B cell (primary cell): ENCODE data around the gene SPIRE1. TPM values are rescaled to one million over a fixed set of nuclear protein-coding genes. Genes with fewer than 3 reads are reported as not detected.

Source experiments
- ATAC-seq: fragments of 200-7000 bp; cut with Tn5 transposase; one replicate; pipeline ENCODE4 v1.10.0; 2021; ENCODE audit warnings: low read depth, mild to moderate bottlenecking, moderate number of reproducible peaks, moderate library complexity
- CTCF ChIA-PET: fragments of 350-600 bp; sonication (Branson Sonifier 250); formaldehyde crosslinking; loops from one replicate; lab custom pipeline; 2021; ENCODE audit warnings: antibody characterized with exemption, inconsistent platforms; lab: Charles Lee
- POLR2A ChIA-PET: fragments of 350-600 bp; sonication (Branson Sonifier 250); formaldehyde crosslinking; loops from one replicate; lab custom pipeline; 2021; ENCODE audit warnings: antibody characterized with exemption; lab: Charles Lee
- DNase-seq: peaks from one replicate; pipeline ENCODE4 v3.0.0; 2013
- H2AFZ ChIP-seq: 2 replicates; pipeline ENCODE4 v1.6.1; 2012; ENCODE audit warnings: mild to moderate bottlenecking, low read depth, low read length; ENCODE audit not compliant: insufficient read depth, poor library complexity, severe bottlenecking
- H3K27ac ChIP-seq, 2 donors: 1 replicate in 1 of 2; 2 replicates in 1 of 2; pipeline ENCODE4 v1.5.1; 2012 to 2013; ENCODE audit warnings: low read length in 2 of 2, mild to moderate bottlenecking in 2 of 2, moderate library complexity in 1 of 2
- H3K27me3 ChIP-seq, 4 experiments: fragments of 200-600 bp in 1 of 4; sonication (generic) in 1 of 4; replicated peaks in 1 of 4; 1 replicate in 2 of 4; 2 replicates in 2 of 4; pipeline versions ENCODE4 v1.6.1 to v1.7.0; 2013 to 2016; ENCODE audit warnings: low read length in 3 of 4, mild to moderate bottlenecking in 2 of 4, mixed read lengths in 1 of 4, moderate library complexity in 1 of 4; ENCODE audit not compliant: insufficient read depth in 4 of 4, control insufficient read depth in 3 of 4; ENCODE audit errors: control extremely low read depth in 1 of 4
- H3K36me3 ChIP-seq, 2 experiments: replicated peaks in 1 of 2; 1 replicate in 1 of 2; 2 replicates in 1 of 2; pipeline versions ENCODE4 v1.6.1 to v1.7.1; 2013; ENCODE audit warnings: low read length in 1 of 2; ENCODE audit not compliant: insufficient read depth in 2 of 2, control insufficient read depth in 1 of 2; ENCODE audit errors: control extremely low read depth in 1 of 2, extremely low read depth in 1 of 2
- H3K4me1 ChIP-seq, 2 donors: fragments of 200-600 bp in 1 of 2; sonication (generic) in 1 of 2; 1 replicate in 1 of 2; 2 replicates in 1 of 2; pipeline versions ENCODE4 v1.5.1 to v1.6.1; 2013 to 2017; ENCODE audit warnings: low read length in 2 of 2; ENCODE audit not compliant: control insufficient read depth in 2 of 2, insufficient read depth in 2 of 2
- H3K4me2 ChIP-seq: replicated peaks from 2 replicates; pipeline ENCODE3; 2012; ENCODE audit warnings: mild to moderate bottlenecking, low read depth, low read length; ENCODE audit not compliant: poor library complexity, severe bottlenecking
- H3K4me3 ChIP-seq, 5 experiments: fragments of 200-600 bp in 1 of 5; sonication (generic) in 1 of 5; 1 replicate in 3 of 5; 2 replicates in 2 of 5; pipeline versions ENCODE4 v1.5.1 to v1.7.0; 2011 to 2016; ENCODE audit warnings: low read length in 4 of 5, mild to moderate bottlenecking in 4 of 5, low read depth in 2 of 5, control low read depth in 1 of 5, moderate library complexity in 1 of 5; ENCODE audit not compliant: insufficient read depth in 1 of 5; ENCODE audit errors: control extremely low read depth in 1 of 5, extremely low read depth in 1 of 5
- H3K79me2 ChIP-seq: fragments of 200-600 bp; sonication (generic); one replicate; pipeline ENCODE4 v1.6.0; 2016; ENCODE audit warnings: low read length; ENCODE audit not compliant: control insufficient read depth, insufficient read depth
- H3K9ac ChIP-seq: fragments of 200-600 bp; sonication (generic); 2 replicates; pipeline ENCODE4 v1.6.1; 2017; ENCODE audit warnings: mild to moderate bottlenecking, low read length, moderate library complexity
- H3K9me3 ChIP-seq, 3 donors: one replicate each; pipeline versions ENCODE4 v1.6.1 to v1.7.1; 2013; ENCODE audit warnings: low read length in 2 of 3; ENCODE audit not compliant: control insufficient read depth in 2 of 3, insufficient read depth in 1 of 3; ENCODE audit errors: control extremely low read depth in 1 of 3
- H4K20me1 ChIP-seq: 2 replicates; pipeline ENCODE4 v1.6.0; 2012; ENCODE audit warnings: mild to moderate bottlenecking, low read length; ENCODE audit not compliant: insufficient read depth, control insufficient read depth, poor library complexity, severe bottlenecking
- H3K27ac Mint-ChIP-seq: one replicate; pipeline ENCODE4 v1.8.0; 2021; ENCODE audit warnings: mixed read lengths
- H3K27me3 Mint-ChIP-seq: one replicate; pipeline ENCODE4 v1.8.0; 2021; ENCODE audit warnings: mixed read lengths
- H3K4me1 Mint-ChIP-seq: one replicate; pipeline ENCODE4 v1.8.0; 2021; ENCODE audit warnings: mixed read lengths
- H3K4me3 Mint-ChIP-seq: one replicate; pipeline ENCODE4 v1.8.0; 2021; ENCODE audit warnings: mixed read lengths
- H3K9me3 Mint-ChIP-seq: one replicate; pipeline ENCODE4 v1.8.0; 2022; ENCODE audit warnings: mixed read lengths; ENCODE audit not compliant: insufficient read depth
- CTCF ChIP-seq: fragments of 200-600 bp; IDR thresholded peaks from one replicate; pipeline ENCODE4 v1.8.0; 2022; ENCODE audit warnings: antibody characterized with exemption, mild to moderate bottlenecking
- EZH2 ChIP-seq: IDR thresholded peaks from 2 replicates; pipeline ENCODE4 v1.6.1; 2012; ENCODE audit warnings: borderline replicate concordance, low read depth, mild to moderate bottlenecking, moderate library complexity, low read length; ENCODE audit not compliant: insufficient read depth, poor library complexity, severe bottlenecking
- whole genome bisulfite sequencing: methylation state at CpG from one replicate; pipeline ENCODE4 v1.1.5; 2013; ENCODE audit warnings: missing lambda C conversion rate; ENCODE audit not compliant: insufficient coverage; 5-methylcytosine and 5-hydroxymethylcytosine counted together
- intact Hi-C: fragments of 100-400 bp; cut with micrococcal nuclease; formaldehyde crosslinking; loops from one replicate; pipeline ENCODE4 v1.10.0; 2022
- polyA plus RNA-seq: library from polyadenylated mRNA; depleted of rRNA; stranded (reverse); fragments of >200 nt; gene quantifications from 2 replicates; pipeline ENCODE4 v1.2.3, GENCODE V29; 2012
- total RNA-seq, 2 donors: library from RNA; stranded (reverse); fragments of 120-200 nt in 1 of 2; gene quantifications; 1 replicate in 1 of 2; 2 replicates in 1 of 2; pipeline versions ENCODE4 v1.2.3 to v1.2.4, GENCODE V29; 2013 to 2022

Gene SPIRE1
- total and polyA plus RNA-seq, 2 donors (not counting 1 experiment from before 2014, with no cell fraction given) = 0.22 to 4.0 TPM

DNA sequence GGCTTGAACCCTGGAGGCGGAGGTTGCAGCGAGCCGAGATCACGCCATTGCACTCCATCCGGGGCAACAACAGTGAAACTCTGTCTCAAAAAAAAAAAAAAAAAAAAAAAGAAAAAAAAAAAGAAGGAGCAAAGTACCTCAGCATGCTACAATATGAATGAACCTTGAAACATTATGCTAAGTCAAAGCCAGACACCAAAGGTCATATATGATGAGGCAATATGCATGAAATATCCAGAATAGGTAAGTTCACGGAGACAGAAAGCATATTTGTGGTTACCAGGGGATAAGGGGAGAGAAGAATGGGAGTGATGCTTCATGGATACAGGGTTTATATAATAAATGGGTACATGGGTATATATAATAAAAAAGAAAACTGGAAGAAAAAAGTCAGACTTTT lies 156.9 kb downstream of the SPIRE1 start:
- Histone ChIP-seq H3K4me1 (no peaks in the 10 kb centered on the region), H3K4me2 (no peak overlapping the region), H3K27me3 (no peaks in the 10 kb centered on the region), H3K79me2 (no peaks in the 10 kb centered on the region), H4K20me1 (no peaks in the 10 kb centered on the region), H3K27ac (no peak overlapping the region), H3K9me3 (no peaks in the 10 kb centered on the region), H3K9ac (no peak overlapping the region), H3K36me3 (no peaks in the 10 kb centered on the region), H3K4me3 (no peak overlapping the region), H2AFZ (no peak overlapping the region)
- TF ChIP-seq CTCF (no peak), EZH2 (no peak)
- H3K4me3 Mint-ChIP-seq = no peak overlapping the region
- intact Hi-C loops = no loop called here
- POLR2A ChIA-PET = no interaction called here
- no peak for DNase-seq
- no peaks in the 10 kb centered on the region for H3K4me1 Mint-ChIP-seq
- 100% methylated on average over 1 of the region's 6 CpGs for WGBS
- H3K9me3 Mint-ChIP-seq = no peaks in the 10 kb centered on the region
- H3K27ac Mint-ChIP-seq = no peak overlapping the region
- no peak for ATAC-seq
- no peaks in the 10 kb centered on the region for H3K27me3 Mint-ChIP-seq
- CTCF ChIA-PET = no interaction called here

DNA sequence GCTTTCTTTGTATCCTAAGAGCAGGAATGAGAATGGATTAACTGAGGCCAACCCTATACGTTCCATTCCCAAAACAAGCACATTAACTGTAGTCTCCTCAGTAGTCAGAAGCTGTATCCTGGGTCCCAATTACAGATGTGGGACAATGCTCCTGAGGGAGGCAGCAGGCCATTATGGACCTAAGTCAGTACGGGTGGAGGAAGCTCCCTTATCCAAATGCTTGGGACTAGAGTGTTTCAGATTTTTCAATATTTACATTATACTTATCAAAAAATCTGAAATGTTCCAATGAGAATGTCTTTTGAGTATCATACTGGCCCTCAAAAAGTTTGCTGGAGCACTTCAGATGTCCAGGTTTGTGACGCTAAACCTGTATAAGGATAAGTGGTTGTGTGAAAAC lies 160.1 kb downstream of the SPIRE1 start:
- H3K27ac Mint-ChIP-seq = no peak overlapping the region
- H2AFZ ChIP-seq = no peak overlapping the region
- H3K4me3 ChIP-seq = no peak overlapping the region
- no peaks in the 10 kb centered on the region for H3K9me3 ChIP-seq
- H3K4me3 Mint-ChIP-seq = no peak overlapping the region
- WGBS = 100% methylated on average over 1 of the region's 3 CpGs
- no peaks in the 10 kb centered on the region for H3K27me3 Mint-ChIP-seq
- H4K20me1 ChIP-seq = no peaks in the 10 kb centered on the region
- TF ChIP-seq CTCF (no peak), EZH2 (no peak)
- H3K27ac ChIP-seq = no peak overlapping the region
- ATAC-seq = no peak
- no peaks in the 10 kb centered on the region for H3K79me2 ChIP-seq
- no peak overlapping the region for H3K9ac ChIP-seq
- no peaks in the 10 kb centered on the region for H3K9me3 Mint-ChIP-seq
- no peaks in the 10 kb centered on the region for H3K4me1 Mint-ChIP-seq
- ChIA-PET POLR2A (no interaction called here), CTCF (no interaction called here)
- no peaks in the 10 kb centered on the region for H3K36me3 ChIP-seq
- H3K4me2 ChIP-seq = no peak overlapping the region
- DNase-seq = no peak
- intact Hi-C loops = no loop called here
- H3K4me1 ChIP-seq = no peaks in the 10 kb centered on the region
- no peaks in the 10 kb centered on the region for H3K27me3 ChIP-seq
